HepG2 (cell line): ENCODE data around the gene PHF23. TPM values are rescaled to one million over a fixed set of nuclear protein-coding genes. Genes with fewer than 3 reads are reported as not detected.

Source experiments
- AKNA ChIP-seq: sonication (generic); formaldehyde crosslinking; IDR thresholded peaks from 2 replicates; pipeline ENCODE4 v1.4.0; 2020; ENCODE audit warnings: missing genetic modification reagents, borderline replicate concordance
- GATAD1 ChIP-seq: IDR thresholded peaks from 2 replicates; pipeline ENCODE4 v1.6.1; 2016; ENCODE audit warnings: missing genetic modification reagents, missing compliant biosample characterization
- GLI4 ChIP-seq: sonication (generic); formaldehyde crosslinking; IDR thresholded peaks from 2 replicates; pipeline ENCODE4 v1.5.1; 2020; ENCODE audit warnings: missing genetic modification reagents, mild to moderate bottlenecking, moderate library complexity, borderline replicate concordance
- HDAC2 ChIP-seq: sonication (generic); formaldehyde crosslinking; IDR thresholded peaks from 2 replicates; pipeline ENCODE4 v1.4.0; 2020; ENCODE audit warnings: missing genetic modification reagents
- KDM3A ChIP-seq: IDR thresholded peaks from 2 replicates; pipeline ENCODE4 v1.6.1; 2018; ENCODE audit warnings: low read depth, missing compliant biosample characterization
- MIER3 ChIP-seq: IDR thresholded peaks from 2 replicates; pipeline ENCODE4 v1.6.1; 2016; ENCODE audit warnings: missing compliant biosample characterization, borderline replicate concordance
- MXD1 ChIP-seq: sonication (generic); formaldehyde crosslinking; IDR thresholded peaks from 2 replicates; pipeline ENCODE4 v1.4.0; 2020; ENCODE audit warnings: mild to moderate bottlenecking, missing genetic modification reagents
- PHF20 ChIP-seq: sonication (generic); formaldehyde crosslinking; IDR thresholded peaks from 2 replicates; pipeline ENCODE4 v1.5.0; 2020; ENCODE audit warnings: mild to moderate bottlenecking, missing genetic modification reagents
- PRPF4 ChIP-seq: fragments of 200-400 bp; formaldehyde crosslinking; IDR thresholded peaks from 2 replicates; pipeline ENCODE4 v1.6.1; 2016; ENCODE audit warnings: low read length, low read depth; ENCODE audit not compliant: poor library complexity, severe bottlenecking
- STAT5B ChIP-seq: sonication (generic); formaldehyde crosslinking; IDR thresholded peaks from 2 replicates; pipeline ENCODE4 v1.4.0; 2020; ENCODE audit warnings: missing genetic modification reagents
- ZFP37 ChIP-seq: sonication (generic); formaldehyde crosslinking; IDR thresholded peaks from 2 replicates; pipeline ENCODE4 v1.4.0; 2020; ENCODE audit warnings: missing genetic modification reagents, borderline replicate concordance
- ZNF121 ChIP-seq: sonication (generic); formaldehyde crosslinking; IDR thresholded peaks from 2 replicates; pipeline ENCODE4 v1.5.0; 2020; ENCODE audit warnings: mild to moderate bottlenecking, missing genetic modification reagents
- ZNF225 ChIP-seq: sonication (generic); formaldehyde crosslinking; IDR thresholded peaks from 2 replicates; pipeline ENCODE4 v1.4.0; 2020; ENCODE audit warnings: mild to moderate bottlenecking, missing genetic modification reagents
- ZUFSP ChIP-seq: sonication (generic); formaldehyde crosslinking; IDR thresholded peaks from 2 replicates; pipeline ENCODE4 v1.9.0; 2021; ENCODE audit warnings: missing genetic modification reagents, mild to moderate bottlenecking, borderline replicate concordance
- polyA plus RNA-seq, 8 experiments: library from polyadenylated mRNA; depleted of rRNA in 3 of 8; stranded (reverse) in 7 of 8; unstranded in 1 of 8; fragments of >200 nt; fragmentation: Illumina TruSeq in 4 of 8; extraction: Trizol in 4 of 8; gene quantifications; 2 replicates each; pipeline versions ENCODE4 v1.2.1 to v1.2.3, GENCODE V29; 2011 to 2016; ENCODE audit warnings: low read depth in 4 of 8, missing spikeins in 1 of 8, mixed read lengths in 1 of 8; ENCODE audit not compliant: insufficient read depth in 1 of 8
- total RNA-seq, 5 experiments: library from RNA; depleted of rRNA; stranded (reverse); fragments of >200 nt; fragmentation: Illumina TruSeq; extraction: Trizol; gene quantifications; 2 replicates each; pipeline ENCODE4 v1.2.3, GENCODE V29; 2016; ENCODE audit warnings: low read depth in 1 of 5
- TF ChIP-seq, protein P1 (sequence below): sonication (generic); formaldehyde crosslinking; IDR thresholded peaks from 2 replicates; pipeline ENCODE4 v1.4.0; 2020; ENCODE audit warnings: missing genetic modification reagents, borderline replicate concordance
- TF ChIP-seq, protein P2 (sequence below): sonication (generic); formaldehyde crosslinking; IDR thresholded peaks from 2 replicates; pipeline ENCODE4 v1.5.0; 2020; ENCODE audit warnings: mild to moderate bottlenecking, missing genetic modification reagents, moderate library complexity
- TF ChIP-seq, protein P3 (sequence below): sonication (generic); formaldehyde crosslinking; IDR thresholded peaks from 2 replicates; pipeline ENCODE4 v1.4.0; 2020; ENCODE audit warnings: mild to moderate bottlenecking, low read depth, missing genetic modification reagents

PHF23 gene
- total and polyA plus RNA-seq, 2 of the 13 experiments (the other 11 are each of a cell fraction or from before 2014, with no cell fraction given): 27.6 to 33.2 TPM

DNA sequence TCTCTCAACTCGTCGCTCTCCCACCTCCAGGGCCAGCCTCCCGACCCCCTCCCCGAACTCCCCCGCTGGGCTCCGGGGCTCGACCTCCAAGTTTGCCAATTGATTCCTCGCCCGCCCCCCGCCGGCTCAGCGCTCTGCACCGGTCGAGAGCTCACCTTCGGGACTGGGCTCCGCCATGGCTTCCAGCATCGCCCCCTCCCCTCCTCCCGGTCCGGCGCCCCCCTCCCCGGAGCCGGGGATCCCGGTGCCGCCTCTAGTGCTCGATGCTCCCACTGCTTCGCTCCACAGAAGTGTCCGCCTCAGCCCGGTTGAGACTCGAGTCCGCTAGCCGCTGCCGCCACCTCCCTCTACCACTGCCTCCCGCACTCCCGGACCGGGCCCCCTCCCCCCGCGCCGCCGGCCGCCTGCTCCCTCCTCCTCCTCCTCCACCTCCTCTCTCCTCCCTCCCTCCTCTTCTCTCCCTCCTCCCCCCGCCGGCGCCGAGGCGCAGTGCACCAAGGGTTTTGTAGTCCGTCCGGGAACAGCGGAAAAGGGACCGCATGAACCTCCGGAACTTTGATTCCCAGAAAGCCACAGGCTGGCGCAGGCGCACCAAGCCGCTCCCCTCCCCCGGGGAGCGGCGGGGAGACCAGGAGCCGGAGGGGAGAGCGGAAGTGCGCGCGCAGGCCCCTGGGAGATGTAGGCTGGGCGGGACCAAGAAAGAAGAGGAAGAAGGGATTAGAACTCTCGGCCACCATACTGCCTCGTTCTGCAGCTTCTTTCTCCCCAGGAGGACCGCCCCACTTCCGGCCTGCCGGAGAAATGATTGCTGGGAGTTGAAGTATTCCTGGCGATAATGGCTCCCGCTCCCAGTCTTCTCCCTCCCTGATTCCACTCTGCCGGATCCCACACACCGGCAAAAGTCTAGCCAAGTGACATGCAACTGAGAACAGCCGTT is at the start of gene PHF23 (continued):
- TF ChIP-seq AKNA (CRISPR knock-in tag) (no peak), PHF20 (0 out of 2 replicates have a peak, but pooled peaks have one; percentile 22), HDAC2 (CRISPR knock-in tag) (no peak), ZNF121 (CRISPR knock-in tag) (no peak), ZUFSP (CRISPR knock-in tag) (no peak), GLI4 (0 out of 2 replicates have a peak, but pooled peaks have one; percentile 52), PRPF4 (no peak), ZFP37 (CRISPR knock-in tag) (no peak), MXD1 (no peak), KDM3A (CRISPR knock-in tag) (no peak), GATAD1 (CRISPR knock-in tag) (peak; percentile 80), MIER3 (CRISPR knock-in tag) (peak; percentile 62; the same call in 1 of the 2 replicates), STAT5B (no peak), ZNF225 (CRISPR knock-in tag) (peak; percentile 68; the same call in 1 of the 2 replicates)
- TF ChIP-seq, protein P1, sequence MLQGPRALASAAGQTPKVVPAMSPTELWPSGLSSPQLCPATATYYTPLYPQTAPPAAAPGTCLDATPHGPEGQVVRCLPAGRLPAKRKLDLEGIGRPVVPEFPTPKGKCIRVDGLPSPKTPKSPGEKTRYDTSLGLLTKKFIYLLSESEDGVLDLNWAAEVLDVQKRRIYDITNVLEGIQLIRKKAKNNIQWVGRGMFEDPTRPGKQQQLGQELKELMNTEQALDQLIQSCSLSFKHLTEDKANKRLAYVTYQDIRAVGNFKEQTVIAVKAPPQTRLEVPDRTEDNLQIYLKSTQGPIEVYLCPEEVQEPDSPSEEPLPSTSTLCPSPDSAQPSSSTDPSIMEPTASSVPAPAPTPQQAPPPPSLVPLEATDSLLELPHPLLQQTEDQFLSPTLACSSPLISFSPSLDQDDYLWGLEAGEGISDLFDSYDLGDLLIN: 0 out of 2 replicates have a peak, but pooled peaks have one; percentile 46
- TF ChIP-seq, protein P2, sequence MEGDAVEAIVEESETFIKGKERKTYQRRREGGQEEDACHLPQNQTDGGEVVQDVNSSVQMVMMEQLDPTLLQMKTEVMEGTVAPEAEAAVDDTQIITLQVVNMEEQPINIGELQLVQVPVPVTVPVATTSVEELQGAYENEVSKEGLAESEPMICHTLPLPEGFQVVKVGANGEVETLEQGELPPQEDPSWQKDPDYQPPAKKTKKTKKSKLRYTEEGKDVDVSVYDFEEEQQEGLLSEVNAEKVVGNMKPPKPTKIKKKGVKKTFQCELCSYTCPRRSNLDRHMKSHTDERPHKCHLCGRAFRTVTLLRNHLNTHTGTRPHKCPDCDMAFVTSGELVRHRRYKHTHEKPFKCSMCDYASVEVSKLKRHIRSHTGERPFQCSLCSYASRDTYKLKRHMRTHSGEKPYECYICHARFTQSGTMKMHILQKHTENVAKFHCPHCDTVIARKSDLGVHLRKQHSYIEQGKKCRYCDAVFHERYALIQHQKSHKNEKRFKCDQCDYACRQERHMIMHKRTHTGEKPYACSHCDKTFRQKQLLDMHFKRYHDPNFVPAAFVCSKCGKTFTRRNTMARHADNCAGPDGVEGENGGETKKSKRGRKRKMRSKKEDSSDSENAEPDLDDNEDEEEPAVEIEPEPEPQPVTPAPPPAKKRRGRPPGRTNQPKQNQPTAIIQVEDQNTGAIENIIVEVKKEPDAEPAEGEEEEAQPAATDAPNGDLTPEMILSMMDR (CRISPR knock-in tag): no peak
- TF ChIP-seq, protein P3, sequence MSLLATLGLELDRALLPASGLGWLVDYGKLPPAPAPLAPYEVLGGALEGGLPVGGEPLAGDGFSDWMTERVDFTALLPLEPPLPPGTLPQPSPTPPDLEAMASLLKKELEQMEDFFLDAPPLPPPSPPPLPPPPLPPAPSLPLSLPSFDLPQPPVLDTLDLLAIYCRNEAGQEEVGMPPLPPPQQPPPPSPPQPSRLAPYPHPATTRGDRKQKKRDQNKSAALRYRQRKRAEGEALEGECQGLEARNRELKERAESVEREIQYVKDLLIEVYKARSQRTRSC (CRISPR knock-in tag): no peak
